Measurements from ENCODE around the gene SERPINA7.
"Not testable (repeated sequence)": the region's sequence is repeated elsewhere in the genome, so short reads cannot be mapped to it uniquely, and the experiment has no call there.

The SERPINA7 gene

DNA sequence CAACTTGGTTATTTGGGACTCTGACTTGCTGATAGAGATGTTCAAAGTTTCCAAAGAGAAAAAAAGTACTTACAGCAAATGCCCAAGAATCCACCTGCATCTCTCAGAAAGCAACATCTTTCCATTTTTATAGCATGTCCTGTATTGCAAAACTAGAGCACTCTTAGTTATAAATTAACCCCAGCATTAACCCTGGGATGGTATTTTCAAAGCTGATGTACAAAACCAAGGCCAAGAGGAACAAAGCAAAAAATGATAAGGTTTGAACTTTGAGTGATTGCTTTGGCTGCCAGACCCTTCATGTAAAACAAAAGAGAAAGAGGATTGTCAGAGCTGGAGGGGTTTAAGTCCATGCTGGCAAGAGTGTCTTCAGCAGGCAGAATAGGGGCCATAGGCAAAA, at the start of gene SERPINA7:
Gene SERPINA7, minus strand, starts transcription at position 103 of the 400 bp plus-strand sequence. CDS start 1,669 bp downstream, outside the sequence.
- no peak for DNase-seq

DNA sequence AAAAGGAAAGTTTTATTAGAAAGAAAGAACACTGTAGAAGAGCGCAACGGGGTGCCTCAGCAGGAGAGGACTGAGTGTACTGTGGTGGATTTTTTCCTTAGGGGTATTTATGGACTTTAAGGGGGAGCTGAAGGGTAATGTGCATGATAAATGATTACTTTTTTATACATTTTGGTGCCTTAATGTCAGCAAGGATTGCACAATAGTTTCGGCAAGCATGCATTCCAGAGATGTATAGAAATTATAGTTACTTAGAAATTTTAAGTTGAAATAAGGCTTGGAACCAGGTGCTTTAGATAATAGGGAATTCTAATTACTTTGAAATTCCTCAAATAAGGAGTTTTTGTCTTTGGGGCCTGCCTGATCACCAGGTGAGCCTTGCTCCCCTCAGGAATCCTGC, 30.5 kb upstream of the SERPINA7 start:
- DNase-seq, result no peak

- DNase-seq, result no peak
These were observed 11.5 kb upstream of the SERPINA7 start for GRCh38 chrX:106050054-106050453.

GRCh38 chrX:106042296-106042695, 3.8 kb upstream of the SERPINA7 start:
- no peak for DNase-seq

DNA sequence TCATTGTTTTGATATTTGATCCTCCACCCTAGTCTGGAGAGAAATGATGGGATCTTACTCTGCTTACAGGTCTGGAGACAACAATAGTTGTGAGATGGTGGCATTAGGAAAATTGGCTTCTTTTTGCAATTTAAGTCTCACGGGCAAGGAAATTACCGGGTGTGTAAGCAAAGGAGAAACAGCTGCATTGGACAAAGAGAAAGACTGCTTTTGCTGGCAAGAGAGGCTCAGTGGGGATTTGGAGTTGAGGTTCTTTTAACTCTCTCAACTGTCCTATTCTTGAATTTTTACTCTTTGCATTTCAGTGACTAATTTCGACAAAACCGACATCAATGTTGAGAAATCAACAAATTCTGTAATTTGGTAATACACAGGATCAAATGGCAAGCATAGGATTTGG, 2.3 kb upstream of the SERPINA7 start:
- DNase-seq, result no peak

DNA sequence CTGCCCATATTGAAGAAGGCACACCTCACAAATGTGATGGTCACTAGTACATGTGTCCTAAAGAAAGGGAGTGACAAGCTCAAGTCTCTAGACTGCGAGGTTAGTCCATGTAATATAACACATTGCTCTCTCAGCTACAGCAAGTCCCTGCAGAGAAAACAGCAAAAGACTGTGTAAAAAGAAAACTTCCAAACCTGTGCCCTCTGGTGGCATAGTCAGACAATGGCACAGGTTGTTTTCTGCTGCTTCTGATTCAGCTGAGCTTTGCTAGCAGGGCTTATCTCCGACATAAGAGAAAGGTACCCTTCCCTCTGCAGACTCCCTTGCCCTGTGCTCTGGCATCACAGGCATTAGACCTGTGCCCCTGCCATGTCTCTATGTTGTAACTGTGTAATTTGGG, 1.4 kb upstream of the SERPINA7 start:
- DNase-seq, result no peak

- no peak for DNase-seq
These were observed 573 bp downstream of the SERPINA7 start for GRCh38 chrX:106037835-106038473.

DNA sequence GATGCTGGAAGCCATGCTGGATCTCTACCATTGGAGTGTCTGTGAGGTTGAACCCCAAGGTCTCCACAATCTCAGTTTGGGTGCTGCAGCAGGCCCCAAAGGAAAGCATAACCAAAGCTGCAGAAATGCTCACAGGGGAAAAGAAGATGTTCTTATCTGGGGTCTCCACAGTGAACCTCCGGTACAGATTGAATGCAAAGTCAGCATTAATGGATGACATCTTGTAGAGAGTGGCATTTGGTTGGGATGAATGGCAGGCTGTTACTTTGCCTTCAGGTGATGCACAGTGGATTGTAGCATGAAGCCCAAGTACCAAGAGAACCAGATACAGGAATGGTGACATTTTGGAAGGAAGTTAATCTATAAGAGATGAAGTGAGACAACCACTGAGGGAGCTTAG, 1.8 kb downstream of the SERPINA7 start:
- DNase-seq, result no peak

DNA sequence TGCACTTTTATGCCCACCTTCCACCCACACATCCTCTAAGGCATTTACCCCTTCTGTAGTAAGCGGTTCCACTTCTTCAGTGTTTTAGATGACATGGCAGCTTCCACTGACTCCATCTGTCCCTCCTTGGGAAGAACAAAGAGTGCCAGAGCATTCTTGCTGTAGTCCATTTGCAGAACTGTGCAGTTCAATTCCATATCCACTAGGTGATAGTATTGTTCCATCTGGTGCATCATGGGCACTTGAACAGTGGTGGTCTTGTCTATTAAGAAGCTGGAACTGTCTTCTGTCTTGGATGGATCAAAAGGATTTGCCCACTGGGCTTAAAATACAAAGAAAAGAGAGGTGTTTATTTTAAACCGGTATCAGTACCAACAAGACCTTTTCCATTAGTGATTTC, 3.5 kb downstream of the SERPINA7 start:
- no peak for DNase-seq

DNA sequence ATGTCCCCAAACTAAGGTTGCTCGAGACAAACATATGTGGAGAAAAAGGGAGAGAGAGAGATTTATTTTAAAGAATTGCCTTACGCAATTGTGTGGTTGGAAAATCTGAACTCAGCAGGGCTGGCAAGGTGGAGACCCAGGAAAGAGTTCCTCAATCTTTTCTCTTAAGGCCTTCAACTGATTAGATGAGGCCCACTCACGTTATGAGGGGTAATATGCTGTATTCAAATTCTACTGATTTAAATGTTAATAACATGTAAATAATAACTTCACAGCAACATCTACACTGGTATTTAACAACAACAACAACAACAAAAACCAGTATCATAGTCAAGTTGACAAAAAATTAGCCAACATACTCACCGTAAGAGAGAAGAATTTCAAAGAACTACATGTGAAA, 14.6 kb downstream of the SERPINA7 start:
- DNase-seq, result no peak

DNA sequence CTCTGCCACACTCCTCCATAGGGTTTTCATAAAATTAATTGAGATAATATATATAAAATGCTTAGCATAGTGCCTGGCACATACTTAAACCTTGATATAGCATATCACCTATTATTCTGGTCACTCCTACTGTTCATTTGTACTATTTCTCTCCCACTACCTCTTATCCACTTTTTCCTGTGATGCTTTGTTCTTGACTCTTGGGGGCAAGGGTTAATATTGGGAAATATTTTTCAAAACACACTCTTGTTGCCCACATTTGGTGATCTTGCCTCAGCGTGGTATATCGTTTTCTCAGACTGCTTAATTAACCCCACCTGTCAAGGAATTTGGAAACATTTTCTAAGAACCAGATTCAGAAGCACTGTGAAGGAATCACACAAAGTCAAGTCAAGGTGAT, 16.3 kb downstream of the SERPINA7 start:
- DNase-seq, result no peak

GRCh38 chrX:106014119-106014775, 24.3 kb downstream of the SERPINA7 start:
- DNase-seq, result no peak

GRCh38 chrX:106009145-106009544, 29.4 kb downstream of the SERPINA7 start:
- DNase-seq, result no peak

GRCh38 chrX:106007815-106008214, 30.7 kb downstream of the SERPINA7 start:
- DNase-seq, result no peak

DNA sequence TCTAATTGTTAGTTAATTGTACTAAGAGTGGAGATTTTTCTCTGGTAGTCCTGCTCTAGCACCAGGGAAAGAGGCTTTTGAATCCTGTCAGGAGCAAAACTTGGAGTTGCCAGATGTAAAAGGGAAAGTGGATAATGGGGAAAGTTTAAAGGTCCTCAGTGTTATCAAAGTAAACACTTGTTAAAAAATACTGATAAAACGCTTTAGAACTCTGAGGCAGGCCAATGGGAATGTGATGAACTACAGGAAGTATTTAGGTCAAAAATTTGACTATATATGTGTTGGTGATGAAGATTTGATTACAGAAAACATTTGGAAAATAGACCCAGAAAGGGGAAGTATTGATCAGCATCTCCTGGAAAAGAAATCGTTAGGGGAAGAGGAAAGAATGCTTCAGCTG, 32.8 kb downstream of the SERPINA7 start:
- no peak for DNase-seq

DNA sequence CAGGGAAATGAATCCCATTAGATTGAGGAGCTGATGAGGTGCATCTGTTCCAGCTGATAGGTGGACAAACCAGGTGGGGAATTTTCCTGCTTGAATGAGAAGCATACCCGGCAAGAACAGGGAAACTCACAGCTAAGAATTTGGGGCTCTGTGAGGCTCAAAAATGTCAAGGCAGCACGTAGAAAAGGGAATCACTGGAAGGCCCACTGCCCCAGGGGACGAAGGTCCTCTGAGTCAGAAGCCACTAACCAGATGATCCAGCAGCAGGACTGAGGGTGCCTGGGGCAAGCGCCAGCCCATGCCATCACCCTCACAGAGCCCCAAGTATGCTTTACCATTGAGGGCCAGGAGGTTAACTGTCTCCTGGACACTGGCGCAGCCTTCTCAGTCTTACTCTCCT, 37.9 kb downstream of the SERPINA7 start:
- not testable (repeated sequence) for DNase-seq

DNA sequence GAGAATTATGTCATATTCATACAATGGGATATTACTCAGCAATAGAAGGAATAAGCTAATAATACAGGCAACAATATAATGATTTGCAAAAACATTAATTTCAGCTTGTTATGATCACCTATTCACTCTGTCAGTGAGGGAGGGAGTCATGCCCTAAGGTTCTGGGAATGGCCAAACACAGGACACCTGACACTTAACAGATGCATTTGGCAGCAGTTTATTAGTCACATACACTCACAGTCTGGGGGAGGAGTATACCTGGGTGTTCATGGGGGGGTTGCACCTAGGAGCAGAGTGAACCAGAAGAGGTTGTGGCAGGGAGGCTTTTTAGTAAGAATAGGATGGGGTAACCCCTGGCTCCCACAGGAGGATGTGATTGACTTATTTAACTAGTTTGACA, 38.3 kb downstream of the SERPINA7 start:
- DNase-seq, result no peak

DNA sequence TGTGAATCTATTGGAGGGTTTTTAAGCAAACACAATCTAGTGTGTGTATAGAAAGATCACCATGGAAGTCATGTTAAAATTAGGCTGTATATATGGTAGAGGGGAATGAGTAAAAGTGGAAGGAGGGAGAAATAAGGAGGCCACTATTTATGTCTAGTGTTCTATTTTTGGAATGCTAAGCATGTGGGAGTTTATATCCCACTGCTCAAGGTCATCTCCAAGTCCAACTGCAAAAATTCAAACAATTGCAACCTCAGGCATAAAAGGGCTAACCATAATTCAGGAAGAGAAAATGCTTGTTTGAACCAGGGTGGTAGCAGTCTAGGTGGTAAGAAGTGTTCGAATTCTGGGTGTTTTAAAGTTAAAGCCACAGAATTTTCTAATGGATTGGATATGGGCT, 39.2 kb downstream of the SERPINA7 start:
- no peak for DNase-seq

DNA sequence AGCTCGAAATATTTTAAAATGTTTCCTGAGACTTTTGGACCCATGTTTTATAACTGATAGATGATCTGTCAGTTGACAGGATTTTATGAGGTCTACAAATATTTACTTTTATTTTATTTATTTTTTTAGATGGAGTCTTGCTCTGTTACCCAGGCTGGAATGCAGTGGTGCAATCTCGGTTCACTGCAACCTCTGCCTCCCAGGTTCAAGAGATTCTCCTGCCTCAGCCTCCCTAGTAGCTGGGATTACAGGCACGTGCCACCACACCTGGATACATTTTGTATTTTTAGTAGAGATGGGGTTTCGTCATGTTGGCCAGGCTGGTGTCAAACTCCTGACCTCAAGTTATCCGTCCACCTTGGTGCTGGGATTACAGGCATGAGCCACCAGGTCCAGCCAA, 50.0 kb downstream of the SERPINA7 start:
- not testable (repeated sequence) for DNase-seq

All from stimulated activated CD4-positive, alpha-beta T cell treated with anti-CD3 and anti-CD28 coated beads, Interleukin-2, amount 100 ng/mL, for 48 hours (primary cell).